HEK293 (cell line): ENCODE results near the gene KLK1.

ENCODE experiments used
- HOXA7 ChIP-seq: sonication (generic); formaldehyde crosslinking; IDR thresholded peaks from 2 replicates; pipeline ENCODE4 v1.8.1; 2022; ENCODE audit warnings: missing genetic modification reagents, borderline replicate concordance
- MYNN ChIP-seq: fragments of 450-650 bp; formaldehyde crosslinking; IDR thresholded peaks from 2 replicates; pipeline ENCODE4 v1.5.1; 2016; ENCODE audit warnings: missing biosample characterization, missing genetic modification characterization, borderline replicate concordance
- SP7 ChIP-seq: fragments of 450-650 bp; formaldehyde crosslinking; IDR thresholded peaks from 2 replicates; pipeline ENCODE4 v1.5.1; 2016; ENCODE audit warnings: missing biosample characterization, missing genetic modification characterization
- ZBTB1 ChIP-seq: fragments of 450-650 bp; formaldehyde crosslinking; IDR thresholded peaks from 2 replicates; pipeline ENCODE4 v1.5.1; 2016; ENCODE audit warnings: missing biosample characterization, missing genetic modification characterization
- ZBTB44 ChIP-seq: fragments of 450-650 bp; IDR thresholded peaks from 2 replicates; pipeline ENCODE4 v1.5.1; 2018; ENCODE audit warnings: missing biosample characterization, mild to moderate bottlenecking, missing genetic modification characterization
- ZBTB7A ChIP-seq: fragments of 450-650 bp; formaldehyde crosslinking; IDR thresholded peaks from 2 replicates; pipeline ENCODE4 v1.5.1; 2016; ENCODE audit warnings: low read depth, missing biosample characterization, missing genetic modification characterization
- ZBTB8A ChIP-seq: fragments of 450-650 bp; formaldehyde crosslinking; IDR thresholded peaks from 2 replicates; pipeline ENCODE4 v1.5.1; 2016; ENCODE audit warnings: missing biosample characterization, missing genetic modification characterization
- ZFHX2 ChIP-seq: fragments of 450-650 bp; formaldehyde crosslinking; conservative IDR thresholded peaks from 2 replicates; pipeline ENCODE4 v1.5.1; 2016; ENCODE audit warnings: missing biosample characterization, missing genetic modification characterization
- ZFP37 ChIP-seq: fragments of 450-650 bp; formaldehyde crosslinking; IDR thresholded peaks from 2 replicates; pipeline ENCODE4 v1.5.1; 2016; ENCODE audit warnings: missing biosample characterization, missing genetic modification characterization
- ZNF112 ChIP-seq: fragments of 450-650 bp; formaldehyde crosslinking; IDR thresholded peaks from 2 replicates; pipeline ENCODE4 v1.5.0; 2017; ENCODE audit warnings: missing biosample characterization, missing genetic modification characterization
- ZNF138 ChIP-seq: fragments of 450-650 bp; formaldehyde crosslinking; IDR thresholded peaks from 2 replicates; pipeline ENCODE4 v1.5.1; 2016; ENCODE audit warnings: missing biosample characterization, missing genetic modification characterization, borderline replicate concordance
- ZNF18 ChIP-seq: fragments of 450-650 bp; formaldehyde crosslinking; IDR thresholded peaks from 2 replicates; pipeline ENCODE4 v1.5.1; 2016; ENCODE audit warnings: missing biosample characterization, missing genetic modification characterization
- ZNF184 ChIP-seq: fragments of 450-650 bp; IDR thresholded peaks from 2 replicates; pipeline ENCODE4 v1.5.1; 2018; ENCODE audit warnings: missing biosample characterization, mild to moderate bottlenecking, missing genetic modification characterization
- ZNF266 ChIP-seq: fragments of 450-650 bp; formaldehyde crosslinking; IDR thresholded peaks from 2 replicates; pipeline ENCODE4 v1.5.1; 2016; ENCODE audit warnings: missing biosample characterization, missing genetic modification characterization, low read depth
- ZNF292 ChIP-seq: fragments of 450-650 bp; formaldehyde crosslinking; IDR thresholded peaks from 2 replicates; pipeline ENCODE4 v1.5.1; 2016; ENCODE audit warnings: low read depth, missing biosample characterization, missing genetic modification characterization, borderline replicate concordance
- ZNF366 ChIP-seq: fragments of 450-650 bp; formaldehyde crosslinking; conservative IDR thresholded peaks from 2 replicates; pipeline ENCODE4 v1.5.1; 2016; ENCODE audit warnings: missing biosample characterization, missing genetic modification characterization
- ZNF48 ChIP-seq: fragments of 450-650 bp; formaldehyde crosslinking; IDR thresholded peaks from 2 replicates; pipeline ENCODE4 v1.5.1; 2016; ENCODE audit warnings: missing biosample characterization, missing genetic modification characterization
- ZNF560 ChIP-seq: fragments of 450-650 bp; formaldehyde crosslinking; IDR thresholded peaks from 2 replicates; pipeline ENCODE4 v1.5.1; 2017; ENCODE audit warnings: missing biosample characterization, missing genetic modification characterization, borderline replicate concordance
- TF ChIP-seq, protein P1 (sequence below): fragments of 450-650 bp; formaldehyde crosslinking; IDR thresholded peaks from 2 replicates; pipeline ENCODE4 v1.5.1; 2016; ENCODE audit warnings: missing biosample characterization, missing genetic modification characterization, low read depth
- TF ChIP-seq, protein P2 (sequence below): fragments of 450-650 bp; formaldehyde crosslinking; IDR thresholded peaks from 2 replicates; pipeline ENCODE4 v1.5.1; 2016; ENCODE audit warnings: missing biosample characterization, missing genetic modification characterization
- TF ChIP-seq, protein P3 (sequence below): fragments of 450-650 bp; formaldehyde crosslinking; IDR thresholded peaks from 2 replicates; pipeline ENCODE4 v1.5.0; 2017; ENCODE audit warnings: missing biosample characterization, missing genetic modification characterization, borderline replicate concordance

KLK1 gene

DNA sequence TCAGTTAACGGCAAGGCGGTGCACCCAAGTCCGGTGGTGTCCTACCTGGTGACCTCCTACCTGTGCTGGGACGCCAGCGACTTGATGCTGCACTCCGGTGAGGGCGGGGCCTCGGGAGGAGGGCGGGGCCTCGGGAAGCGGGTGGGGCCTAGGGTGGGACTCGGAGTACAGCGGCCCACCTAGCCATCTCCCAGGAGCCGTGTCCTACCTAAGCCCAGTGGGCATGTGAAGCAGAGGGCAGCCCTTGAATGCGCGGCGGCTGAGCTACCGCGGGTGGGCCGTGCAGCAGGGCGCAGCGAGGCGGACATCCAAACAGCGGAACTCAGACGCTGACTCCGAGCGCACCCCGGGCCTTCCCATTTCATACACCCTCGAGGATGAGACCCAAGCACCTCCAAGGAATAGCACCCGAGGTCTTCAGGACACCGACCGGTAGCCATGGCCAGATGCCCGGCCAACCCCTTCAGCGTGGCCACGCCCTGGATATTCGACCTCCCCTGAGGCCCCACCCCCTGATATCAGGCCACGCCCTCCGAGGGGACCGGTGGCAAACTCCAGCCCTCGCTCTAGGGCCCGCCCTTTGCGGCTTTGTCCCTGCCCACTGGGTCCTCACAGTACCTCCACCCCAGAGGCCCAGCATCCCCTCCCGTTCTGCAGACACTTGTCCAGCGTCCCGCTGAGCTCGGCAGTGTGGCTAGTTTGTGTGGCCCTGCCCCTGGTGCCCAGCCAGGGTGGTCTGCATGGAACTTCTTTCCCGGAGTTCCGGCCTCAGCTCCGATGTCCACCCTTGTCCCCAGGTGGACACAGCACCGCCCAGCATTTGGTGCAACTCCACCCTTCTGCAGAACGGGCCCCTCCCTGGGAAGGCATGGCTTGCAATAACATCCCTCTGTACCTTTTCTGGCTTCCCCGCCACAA lies 5.4 kb downstream of the KLK1 start (continued):
- TF ChIP-seq ZNF18 (tag by site-specific recombination) (no peak), ZNF184 (no peak), ZFP37 (tag by site-specific recombination) (no peak), ZNF266 (tag by site-specific recombination) (no peak), ZBTB1 (no peak), ZBTB44 (tag by site-specific recombination) (no peak), MYNN (tag by site-specific recombination) (0 out of 2 replicates have a peak, but pooled peaks have one; percentile 29), HOXA7 (no peak), ZBTB8A (tag by site-specific recombination) (no peak), ZNF138 (tag by site-specific recombination) (no peak), ZFHX2 (tag by site-specific recombination) (no peak), ZNF112 (tag by site-specific recombination) (no peak), ZNF366 (tag by site-specific recombination) (no peak), ZNF560 (tag by site-specific recombination) (no peak), ZBTB7A (tag by site-specific recombination) (no peak), SP7 (tag by site-specific recombination) (no peak), ZNF48 (tag by site-specific recombination) (no peak), ZNF292 (tag by site-specific recombination) (no peak)
- TF ChIP-seq, protein P1, sequence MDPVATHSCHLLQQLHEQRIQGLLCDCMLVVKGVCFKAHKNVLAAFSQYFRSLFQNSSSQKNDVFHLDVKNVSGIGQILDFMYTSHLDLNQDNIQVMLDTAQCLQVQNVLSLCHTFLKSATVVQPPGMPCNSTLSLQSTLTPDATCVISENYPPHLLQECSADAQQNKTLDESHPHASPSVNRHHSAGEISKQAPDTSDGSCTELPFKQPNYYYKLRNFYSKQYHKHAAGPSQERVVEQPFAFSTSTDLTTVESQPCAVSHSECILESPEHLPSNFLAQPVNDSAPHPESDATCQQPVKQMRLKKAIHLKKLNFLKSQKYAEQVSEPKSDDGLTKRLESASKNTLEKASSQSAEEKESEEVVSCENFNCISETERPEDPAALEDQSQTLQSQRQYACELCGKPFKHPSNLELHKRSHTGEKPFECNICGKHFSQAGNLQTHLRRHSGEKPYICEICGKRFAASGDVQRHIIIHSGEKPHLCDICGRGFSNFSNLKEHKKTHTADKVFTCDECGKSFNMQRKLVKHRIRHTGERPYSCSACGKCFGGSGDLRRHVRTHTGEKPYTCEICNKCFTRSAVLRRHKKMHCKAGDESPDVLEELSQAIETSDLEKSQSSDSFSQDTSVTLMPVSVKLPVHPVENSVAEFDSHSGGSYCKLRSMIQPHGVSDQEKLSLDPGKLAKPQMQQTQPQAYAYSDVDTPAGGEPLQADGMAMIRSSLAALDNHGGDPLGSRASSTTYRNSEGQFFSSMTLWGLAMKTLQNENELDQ (tag by site-specific recombination), result no peak
- TF ChIP-seq, protein P2, sequence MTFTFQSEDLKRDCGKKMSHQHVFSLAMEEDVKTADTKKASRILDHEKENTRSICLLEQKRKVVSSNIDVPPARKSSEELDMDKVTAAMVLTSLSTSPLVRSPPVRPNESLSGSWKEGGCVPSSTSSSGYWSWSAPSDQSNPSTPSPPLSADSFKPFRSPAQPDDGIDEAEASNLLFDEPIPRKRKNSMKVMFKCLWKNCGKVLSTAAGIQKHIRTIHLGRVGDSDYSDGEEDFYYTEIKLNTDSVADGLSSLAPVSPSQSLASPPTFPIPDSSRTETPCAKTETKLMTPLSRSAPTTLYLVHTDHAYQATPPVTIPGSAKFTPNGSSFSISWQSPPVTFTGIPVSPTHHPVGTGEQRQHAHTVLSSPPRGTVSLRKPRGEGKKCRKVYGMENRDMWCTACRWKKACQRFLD (tag by site-specific recombination), result no peak
- TF ChIP-seq, protein P3, sequence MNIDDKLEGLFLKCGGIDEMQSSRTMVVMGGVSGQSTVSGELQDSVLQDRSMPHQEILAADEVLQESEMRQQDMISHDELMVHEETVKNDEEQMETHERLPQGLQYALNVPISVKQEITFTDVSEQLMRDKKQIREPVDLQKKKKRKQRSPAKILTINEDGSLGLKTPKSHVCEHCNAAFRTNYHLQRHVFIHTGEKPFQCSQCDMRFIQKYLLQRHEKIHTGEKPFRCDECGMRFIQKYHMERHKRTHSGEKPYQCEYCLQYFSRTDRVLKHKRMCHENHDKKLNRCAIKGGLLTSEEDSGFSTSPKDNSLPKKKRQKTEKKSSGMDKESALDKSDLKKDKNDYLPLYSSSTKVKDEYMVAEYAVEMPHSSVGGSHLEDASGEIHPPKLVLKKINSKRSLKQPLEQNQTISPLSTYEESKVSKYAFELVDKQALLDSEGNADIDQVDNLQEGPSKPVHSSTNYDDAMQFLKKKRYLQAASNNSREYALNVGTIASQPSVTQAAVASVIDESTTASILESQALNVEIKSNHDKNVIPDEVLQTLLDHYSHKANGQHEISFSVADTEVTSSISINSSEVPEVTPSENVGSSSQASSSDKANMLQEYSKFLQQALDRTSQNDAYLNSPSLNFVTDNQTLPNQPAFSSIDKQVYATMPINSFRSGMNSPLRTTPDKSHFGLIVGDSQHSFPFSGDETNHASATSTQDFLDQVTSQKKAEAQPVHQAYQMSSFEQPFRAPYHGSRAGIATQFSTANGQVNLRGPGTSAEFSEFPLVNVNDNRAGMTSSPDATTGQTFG (tag by site-specific recombination), result no peak
